ENCODE results near the gene NOL3. TPM values are rescaled to one million over a fixed set of nuclear protein-coding genes. Genes with fewer than 3 reads are reported as not detected.
A peak's percentile ranks its signal among the peaks of the same experiment; 100 is the strongest.

Gene NOL3
- total and polyA plus RNA-seq, 2 of the 13 experiments (the other 11 are each of a cell fraction or from before 2014, with no cell fraction given): 5.7 to 20.5 TPM

DNA sequence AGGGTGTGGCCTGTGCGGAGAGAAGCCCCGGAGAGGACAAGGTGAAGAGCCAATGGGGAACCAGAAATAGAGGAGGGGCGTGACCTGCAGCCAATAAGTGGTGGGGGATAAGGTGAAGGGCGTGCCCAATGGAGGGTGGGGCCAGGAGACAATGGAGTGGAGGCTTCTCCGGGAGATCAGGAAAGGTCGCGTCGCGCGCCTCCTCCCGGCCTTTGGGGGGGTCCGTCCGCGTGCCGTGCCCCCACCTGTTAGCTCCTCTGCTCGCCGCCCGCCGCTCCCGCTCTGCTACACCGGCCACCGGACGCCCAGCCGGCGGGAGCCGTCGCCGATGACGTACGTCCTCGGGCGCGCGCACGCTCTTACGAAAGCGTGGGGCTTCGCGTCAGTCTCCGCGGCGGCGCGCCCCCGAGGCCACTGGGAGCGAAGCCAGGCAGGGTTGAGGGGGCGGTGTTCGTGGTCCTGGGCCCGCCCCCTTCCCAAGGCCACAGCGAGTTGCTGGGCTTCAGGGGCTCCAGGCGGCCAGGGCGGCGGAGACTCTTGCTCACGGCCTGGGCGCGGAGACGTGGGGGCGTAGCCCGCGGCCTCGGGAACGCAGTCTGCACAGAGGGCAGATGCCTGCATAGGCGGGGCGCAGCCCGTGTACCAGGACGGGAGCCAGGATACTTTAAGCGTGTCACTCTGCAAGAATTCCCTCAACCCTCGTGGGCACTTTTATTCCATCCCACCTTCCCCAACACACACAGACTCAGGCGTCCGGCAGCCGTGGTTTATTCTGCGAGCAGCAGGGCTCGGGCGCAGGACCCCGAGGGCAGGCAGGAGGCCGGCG lies 13.5 kb downstream of the NOL3 start, which contains the start of gene MATCAP1 (continued):
- peak; percentile 19; the same call in 1 of the 2 replicates for TF ChIP-seq SMAD1 (CRISPR knock-in tag; IDR thresholded peaks at IDR 0.05; ENCODE audit: borderline replicate concordance, low read depth)
- TF ChIP-seq ZNF460 (CRISPR knock-in tag; IDR thresholded peaks at IDR 0.05; ENCODE audit: borderline replicate concordance): no peak; the same call in 1 of the 2 replicates
- TF ChIP-seq PHF21A (CRISPR knock-in tag; IDR thresholded peaks at IDR 0.05): peak; percentile 79
- peak; percentile 29; the same call in 1 of the 2 replicates for TF ChIP-seq ZNF746 (CRISPR knock-in tag; IDR thresholded peaks at IDR 0.05)
- no peak for TF ChIP-seq ZKSCAN1 (IDR thresholded peaks at IDR 0.05; ENCODE audit: low read length)
- no peak for TF ChIP-seq ZSCAN22 (CRISPR knock-in tag; IDR thresholded peaks at IDR 0.05)
- peak; percentile 76; the same call in 1 of the 2 replicates for TF ChIP-seq ZNF788 (CRISPR knock-in tag; IDR thresholded peaks at IDR 0.05; ENCODE audit: borderline replicate concordance)
- no peak for TF ChIP-seq ATAD3A (CRISPR knock-in tag; IDR thresholded peaks at IDR 0.05)
- peak; percentile 61 for TF ChIP-seq YY1 (IDR thresholded peaks at IDR 0.05; ENCODE audit: insufficient read depth, insufficient replicate concordance, low read depth, low read length)
- peak; percentile 67 for TF ChIP-seq MLX (CRISPR knock-in tag; IDR thresholded peaks at IDR 0.05)
- TF ChIP-seq, protein P1, sequence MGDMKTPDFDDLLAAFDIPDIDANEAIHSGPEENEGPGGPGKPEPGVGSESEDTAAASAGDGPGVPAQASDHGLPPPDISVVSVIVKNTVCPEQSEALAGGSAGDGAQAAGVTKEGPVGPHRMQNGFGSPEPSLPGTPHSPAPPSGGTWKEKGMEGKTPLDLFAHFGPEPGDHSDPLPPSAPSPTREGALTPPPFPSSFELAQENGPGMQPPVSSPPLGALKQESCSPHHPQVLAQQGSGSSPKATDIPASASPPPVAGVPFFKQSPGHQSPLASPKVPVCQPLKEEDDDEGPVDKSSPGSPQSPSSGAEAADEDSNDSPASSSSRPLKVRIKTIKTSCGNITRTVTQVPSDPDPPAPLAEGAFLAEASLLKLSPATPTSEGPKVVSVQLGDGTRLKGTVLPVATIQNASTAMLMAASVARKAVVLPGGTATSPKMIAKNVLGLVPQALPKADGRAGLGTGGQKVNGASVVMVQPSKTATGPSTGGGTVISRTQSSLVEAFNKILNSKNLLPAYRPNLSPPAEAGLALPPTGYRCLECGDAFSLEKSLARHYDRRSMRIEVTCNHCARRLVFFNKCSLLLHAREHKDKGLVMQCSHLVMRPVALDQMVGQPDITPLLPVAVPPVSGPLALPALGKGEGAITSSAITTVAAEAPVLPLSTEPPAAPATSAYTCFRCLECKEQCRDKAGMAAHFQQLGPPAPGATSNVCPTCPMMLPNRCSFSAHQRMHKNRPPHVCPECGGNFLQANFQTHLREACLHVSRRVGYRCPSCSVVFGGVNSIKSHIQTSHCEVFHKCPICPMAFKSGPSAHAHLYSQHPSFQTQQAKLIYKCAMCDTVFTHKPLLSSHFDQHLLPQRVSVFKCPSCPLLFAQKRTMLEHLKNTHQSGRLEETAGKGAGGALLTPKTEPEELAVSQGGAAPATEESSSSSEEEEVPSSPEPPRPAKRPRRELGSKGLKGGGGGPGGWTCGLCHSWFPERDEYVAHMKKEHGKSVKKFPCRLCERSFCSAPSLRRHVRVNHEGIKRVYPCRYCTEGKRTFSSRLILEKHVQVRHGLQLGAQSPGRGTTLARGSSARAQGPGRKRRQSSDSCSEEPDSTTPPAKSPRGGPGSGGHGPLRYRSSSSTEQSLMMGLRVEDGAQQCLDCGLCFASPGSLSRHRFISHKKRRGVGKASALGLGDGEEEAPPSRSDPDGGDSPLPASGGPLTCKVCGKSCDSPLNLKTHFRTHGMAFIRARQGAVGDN (CRISPR knock-in tag; IDR thresholded peaks at IDR 0.05): peak; percentile 97
- peak; percentile 70; the same call in 1 of the 2 replicates for TF ChIP-seq ZNF547 (CRISPR knock-in tag; IDR thresholded peaks at IDR 0.05)
- peak; percentile 89 for TF ChIP-seq MYPOP (CRISPR knock-in tag; IDR thresholded peaks at IDR 0.05)
- peak; percentile 71; the same call in 1 of the 2 replicates for TF ChIP-seq ZNF792 (CRISPR knock-in tag; IDR thresholded peaks at IDR 0.05)
- TF ChIP-seq ATF7-NPFF (CRISPR knock-in tag; IDR thresholded peaks at IDR 0.05; ENCODE audit: low read depth): peak; percentile 83
- peak; percentile 84 for TF ChIP-seq BORCS8-MEF2B (CRISPR knock-in tag; IDR thresholded peaks at IDR 0.05)
- TF ChIP-seq NFE2 (CRISPR knock-in tag; IDR thresholded peaks at IDR 0.05): no peak
- peak; percentile 76 for TF ChIP-seq PAXIP1 (CRISPR knock-in tag; conservative IDR thresholded peaks at IDR 0.05)
